Tongue (tissue), 2 donors: ENCODE data around the gene PCYOX1L. TPM values are rescaled to one million over a fixed set of nuclear protein-coding genes. Genes with fewer than 3 reads are reported as not detected.

Experiments
- DNase-seq: peaks from one replicate; pipeline ENCODE4 v3.0.0-alpha.2; 2015
- total RNA-seq: library from RNA; depleted of rRNA; stranded (reverse); fragments of >200 nt; gene quantifications from one replicate; pipeline ENCODE4 v1.2.3, GENCODE V29; 2014

The PCYOX1L gene
- total RNA-seq, 1 donor from 2014 or later: 8.1 TPM

DNA sequence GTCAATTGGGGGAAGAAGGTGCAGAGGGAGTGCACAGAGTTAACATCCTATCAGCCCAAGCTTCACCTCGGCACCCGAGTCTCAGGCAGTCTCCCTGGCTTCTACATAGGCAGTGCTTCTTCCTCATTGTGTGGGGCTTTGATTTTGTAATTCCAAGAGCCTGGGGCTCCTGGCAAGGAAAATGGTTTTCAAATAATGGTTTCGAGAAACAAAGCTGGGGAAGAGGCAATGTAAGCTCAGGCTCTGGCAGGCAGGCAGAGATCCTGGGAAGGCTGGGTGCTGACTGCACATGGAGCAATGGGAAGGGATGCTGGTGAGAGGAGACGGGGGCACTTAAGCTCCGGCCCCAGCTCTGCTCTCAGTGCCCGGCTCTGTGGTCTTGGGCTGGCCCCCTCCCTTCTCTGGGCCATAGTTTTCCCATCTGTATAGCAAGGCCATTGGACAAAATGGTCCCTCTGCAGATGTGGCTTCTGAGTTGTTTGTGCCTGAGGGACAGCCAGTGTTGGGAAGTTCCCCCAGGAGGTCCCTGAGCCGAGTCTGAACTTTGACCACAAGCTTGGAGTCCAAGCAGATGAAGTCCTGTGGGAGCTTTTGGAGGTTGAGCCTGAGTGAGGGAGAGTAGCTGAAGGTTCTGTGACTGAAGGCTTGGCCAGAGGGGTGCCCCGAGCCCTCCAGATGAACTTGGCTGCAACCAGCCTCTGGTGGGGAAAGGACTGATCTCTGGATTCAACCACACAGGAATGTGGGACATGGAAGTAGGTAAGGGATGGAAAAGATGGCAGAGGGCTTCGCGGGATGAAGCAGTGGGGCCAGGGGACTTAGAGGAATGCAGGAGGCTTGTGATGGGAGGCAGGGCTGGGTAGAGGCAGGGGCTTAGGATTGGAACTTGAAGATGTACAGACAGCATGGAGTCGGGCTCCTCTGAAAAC is 49.7 kb downstream of the PCYOX1L start:
- no peak for DNase-seq

DNA sequence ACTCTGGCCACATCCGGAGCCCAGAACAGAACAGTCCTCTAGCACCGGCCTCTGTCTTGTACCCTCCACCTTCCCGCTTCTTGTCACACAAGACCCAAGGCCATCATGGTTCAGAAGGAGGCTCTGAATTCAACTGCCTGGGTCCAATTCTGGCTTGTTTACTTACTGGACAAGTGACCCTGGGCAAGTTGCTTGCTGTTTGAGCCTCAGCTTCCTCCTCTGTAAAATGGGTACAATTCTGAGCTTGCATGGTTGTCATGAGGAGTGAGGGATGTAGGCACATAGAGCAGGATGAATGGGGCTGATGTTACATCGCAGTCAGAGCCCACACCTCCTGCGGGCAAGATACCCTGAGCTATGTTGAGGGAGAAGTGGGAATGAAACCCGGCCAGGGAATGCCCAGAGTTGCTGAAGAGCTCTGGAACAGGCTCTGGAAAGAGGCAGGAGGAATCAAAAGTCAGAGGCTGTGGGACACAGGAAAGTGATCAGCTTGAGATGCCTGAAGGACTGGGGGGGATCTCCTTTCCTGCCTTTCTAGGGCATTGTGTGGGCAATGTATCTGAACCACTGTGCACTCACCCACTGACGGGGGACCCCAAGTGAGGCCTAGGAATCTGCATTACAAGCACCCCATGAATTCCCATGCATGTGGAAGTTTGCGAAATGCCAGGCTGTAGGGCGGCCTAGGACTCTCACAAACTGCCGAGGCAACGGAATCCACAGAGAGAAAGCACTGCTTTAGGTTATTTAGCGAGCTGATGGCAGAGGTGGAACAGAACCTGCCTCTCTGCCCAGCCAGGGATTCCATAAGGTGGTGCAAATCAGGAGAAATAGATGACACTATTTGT is 50.6 kb downstream of the PCYOX1L start:
- DNase-seq: no peak

GRCh38 chr5:149409268-149409948 is 51.6 kb downstream of the PCYOX1L start:
- DNase-seq: no peak

DNA sequence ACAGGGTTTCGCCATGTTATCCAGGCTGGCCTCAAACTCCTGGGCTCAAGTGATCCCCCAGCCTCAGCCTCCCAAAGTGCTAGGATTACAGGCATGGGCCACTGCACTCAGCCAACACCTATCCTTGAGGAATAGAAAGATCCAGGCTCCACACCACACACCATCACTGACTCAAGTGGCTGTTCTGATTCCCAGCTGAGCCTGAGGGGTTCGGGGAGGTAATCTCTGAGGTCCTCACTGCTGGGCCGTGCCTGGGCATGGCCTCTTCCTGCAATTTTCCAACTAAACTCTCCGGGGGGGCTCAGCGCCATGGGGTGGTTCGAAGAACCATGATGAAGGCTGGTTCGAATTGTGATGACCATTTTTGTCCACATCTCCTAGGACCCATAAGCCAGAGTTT is 52.2 kb downstream of the PCYOX1L start:
- no peak for DNase-seq

- no peak for DNase-seq
Measured at GRCh38 chr5:149410721-149411432, 53.0 kb downstream of the PCYOX1L start.

DNA sequence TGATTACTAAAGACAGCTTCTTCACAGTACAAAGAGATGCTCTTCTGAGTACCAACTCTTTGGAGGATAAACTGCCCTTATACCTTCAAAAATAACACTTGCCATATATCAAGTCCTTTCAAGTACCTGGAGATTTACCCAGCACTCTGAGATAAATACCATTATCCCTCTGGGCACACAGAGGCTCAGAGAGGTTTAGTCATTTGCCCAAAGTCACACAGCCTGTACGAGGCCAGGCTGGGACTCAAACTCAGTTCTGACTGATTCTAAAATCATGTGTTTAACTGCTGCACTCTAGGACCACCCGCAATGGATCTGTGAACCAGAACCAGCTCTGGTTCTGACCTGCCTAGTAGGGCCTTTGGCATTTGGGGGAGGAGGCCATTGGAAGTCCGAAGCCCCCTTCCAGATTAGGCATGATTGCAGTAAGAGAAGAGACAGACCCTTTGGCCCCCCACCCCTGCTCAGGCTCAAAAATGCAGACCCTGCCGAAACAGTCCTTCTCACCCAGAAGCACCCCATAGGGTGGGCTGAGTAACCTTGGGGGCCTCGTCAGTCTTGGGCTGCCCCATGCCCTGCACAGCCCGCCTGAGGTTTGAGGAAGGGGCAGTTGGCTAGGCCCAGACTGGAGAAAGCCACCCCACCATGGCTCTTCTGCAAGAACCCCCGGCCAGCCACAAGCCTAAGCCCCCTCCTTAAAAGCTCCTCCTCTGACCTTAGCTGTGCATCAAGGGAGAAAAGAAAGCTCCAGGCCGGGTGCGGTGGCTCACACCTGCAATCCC is 54.1 kb downstream of the PCYOX1L start:
- DNase-seq: no peak

GRCh38 chr5:149412783-149413476 is 55.1 kb downstream of the PCYOX1L start:
- DNase-seq: no peak

DNA sequence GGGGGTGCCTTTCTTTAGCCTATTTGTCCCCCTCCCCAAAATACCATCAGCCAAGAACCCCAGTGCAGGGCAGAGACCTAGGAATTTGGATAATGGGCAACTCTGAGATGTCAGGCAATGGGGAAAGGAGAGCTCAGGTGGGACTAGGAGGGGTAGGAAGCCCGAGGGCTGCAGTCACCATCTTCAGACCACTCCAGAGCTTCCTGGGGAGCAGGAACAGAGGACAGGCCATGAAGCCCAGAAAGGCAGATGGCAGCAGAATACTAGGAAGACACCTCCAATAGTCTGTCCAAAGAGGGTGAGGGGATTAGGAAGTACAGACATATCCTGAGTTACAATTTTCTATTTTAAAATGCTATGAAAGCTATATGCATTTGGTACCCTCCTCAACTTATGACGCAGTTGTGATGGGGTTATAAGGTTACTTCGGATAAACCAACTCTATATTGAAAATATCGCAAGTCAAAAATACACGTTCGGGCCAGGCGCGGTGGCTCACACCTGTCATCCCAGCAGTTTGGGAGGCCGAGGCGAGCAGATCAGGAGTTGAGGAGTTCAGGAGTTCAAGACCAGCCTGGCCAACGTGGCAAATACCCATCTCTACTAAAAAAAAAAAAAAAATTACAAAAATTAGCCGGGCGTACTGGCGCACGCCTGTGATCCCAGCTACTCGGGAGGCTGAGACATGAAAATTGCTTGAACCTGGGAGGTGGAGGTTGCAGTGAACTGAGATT is 55.8 kb downstream of the PCYOX1L start:
- no peak for DNase-seq

DNA sequence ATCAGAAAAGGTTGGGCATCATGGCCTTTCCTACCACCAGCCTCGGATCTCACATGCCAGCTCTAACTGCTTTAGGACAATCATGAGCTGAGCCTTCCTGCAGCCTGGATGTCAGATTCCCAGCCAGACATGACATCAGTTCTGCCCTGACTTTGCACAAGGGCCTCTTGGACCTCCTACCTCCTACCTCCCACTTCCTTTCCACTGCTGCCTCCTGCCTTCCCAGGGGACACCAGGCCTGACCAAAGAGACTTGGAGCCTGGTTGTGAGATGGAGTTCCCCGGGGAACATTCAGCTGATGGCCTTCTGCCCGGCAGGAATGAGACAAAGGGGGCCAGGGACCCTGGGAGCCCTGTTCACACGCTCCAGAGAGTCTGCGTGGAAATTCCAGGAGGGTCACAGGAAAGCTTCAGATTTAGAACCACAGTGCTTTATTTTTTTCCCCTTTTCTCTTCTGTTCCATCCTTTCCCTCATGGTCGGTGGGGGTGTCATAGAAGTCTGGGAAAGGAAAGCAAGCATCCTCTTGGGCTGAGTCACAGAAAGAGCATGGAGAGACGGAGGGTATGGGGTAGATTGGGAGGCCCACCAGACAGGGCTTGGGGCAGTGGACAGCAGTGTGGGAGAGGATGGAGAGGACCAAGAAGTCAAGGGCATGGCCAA is 56.7 kb downstream of the PCYOX1L start:
- no peak for DNase-seq

GRCh38 chr5:149415066-149415967 is 57.5 kb downstream of the PCYOX1L start:
- DNase-seq: no peak

- peak; percentile 86 for DNase-seq
Measured at GRCh38 chr5:149416987-149417710, 59.3 kb downstream of the PCYOX1L start.

DNA sequence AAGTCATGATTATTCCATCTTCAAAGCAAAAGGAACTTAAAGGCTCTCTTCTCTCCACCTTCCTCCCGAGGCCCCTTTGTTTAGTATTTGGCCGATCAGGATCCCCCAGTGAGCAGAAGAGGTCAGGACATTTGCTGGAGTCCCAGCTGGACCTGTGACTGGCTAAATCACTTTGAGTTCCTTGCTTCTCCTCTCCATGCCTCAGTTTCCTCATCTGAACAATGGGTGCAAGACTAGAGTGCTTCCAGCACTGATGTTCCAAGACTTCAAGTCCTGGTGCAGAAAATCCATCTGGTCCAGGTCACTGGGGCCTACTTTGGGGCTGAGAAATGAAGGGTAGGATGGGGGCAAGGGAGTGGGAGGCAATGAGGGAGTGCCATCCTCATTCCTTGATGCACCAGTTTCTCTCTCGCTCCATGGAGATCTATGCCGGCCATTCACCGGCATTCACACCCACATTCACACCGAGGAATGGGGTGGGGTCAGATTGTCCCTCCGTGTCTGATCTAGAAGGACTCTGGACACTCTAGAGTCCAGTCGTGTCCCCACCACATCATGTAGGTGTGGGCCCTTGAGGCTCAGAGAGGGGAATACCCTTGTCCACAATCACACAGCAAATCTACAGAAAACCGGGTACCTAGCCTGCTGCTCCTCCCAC is 60.0 kb downstream of the PCYOX1L start:
- no peak for DNase-seq

DNA sequence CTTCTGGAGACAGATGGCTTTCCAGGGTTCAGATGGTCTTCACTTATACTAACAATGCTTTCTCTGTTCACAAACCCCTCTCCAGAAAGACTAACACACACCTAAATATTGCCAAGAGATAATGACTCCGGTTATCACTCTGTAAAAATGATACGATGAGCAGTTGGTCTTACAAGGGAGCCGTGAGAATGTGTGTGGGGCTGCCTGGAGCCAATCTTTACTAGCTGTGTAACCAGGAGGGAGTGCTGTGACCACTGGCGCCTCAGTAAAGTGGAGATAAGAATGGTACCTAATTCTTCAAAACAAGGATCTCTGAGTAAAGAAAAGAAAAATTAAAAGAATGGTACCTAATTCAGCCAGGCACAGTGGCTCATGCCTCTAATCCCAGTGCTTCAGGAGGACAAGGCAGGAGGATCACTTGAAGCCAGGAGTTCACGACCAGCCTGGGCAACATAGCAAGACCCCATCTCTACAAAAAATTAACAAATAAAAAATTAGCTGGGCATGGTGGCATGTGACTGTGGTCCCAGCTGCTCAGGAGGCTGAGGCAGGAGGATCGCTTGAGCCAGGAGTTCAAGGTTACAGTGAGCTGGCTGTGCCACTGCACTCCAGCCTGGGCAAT is 61.2 kb downstream of the PCYOX1L start:
- DNase-seq: no peak
